GM18867 (cell line): ENCODE data around the gene GPATCH2.
A peak's percentile ranks its signal among the peaks of the same experiment; 100 is the strongest.
"Not testable (repeated sequence)": the region's sequence is repeated elsewhere in the genome, so short reads cannot be mapped to it uniquely, and the experiment has no call there.

Experiments used
- ATAC-seq: cut with Tn5 transposase; IDR thresholded peaks from one replicate; pipeline ENCODE4 v1.9.1; 2021; ENCODE audit warnings: mild to moderate bottlenecking, moderate library complexity; ENCODE audit not compliant: unreplicated experiment

The GPATCH2 gene

GRCh38 chr1:217584286-217584811, 46.5 kb downstream of the GPATCH2 start:
- ATAC-seq: not testable (repeated sequence)

GRCh38 chr1:217577336-217577735, 53.6 kb downstream of the GPATCH2 start:
- ATAC-seq: no peak

- no peak for ATAC-seq
Observed at GRCh38 chr1:217574265-217574949, 56.5 kb downstream of the GPATCH2 start.

- no peak for ATAC-seq
Observed at GRCh38 chr1:217569021-217569420, 61.9 kb downstream of the GPATCH2 start.

- no peak for ATAC-seq
Observed at GRCh38 chr1:217568200-217568599, 62.7 kb downstream of the GPATCH2 start.

GRCh38 chr1:217564833-217565232, 66.1 kb downstream of the GPATCH2 start:
- no peak for ATAC-seq

GRCh38 chr1:217564207-217564606, 66.7 kb downstream of the GPATCH2 start:
- no peak for ATAC-seq

- ATAC-seq: no peak
Observed at GRCh38 chr1:217563179-217563578, 67.7 kb downstream of the GPATCH2 start.

GRCh38 chr1:217562229-217562878, 68.5 kb downstream of the GPATCH2 start:
- no peak for ATAC-seq

GRCh38 chr1:217561446-217561845, 69.4 kb downstream of the GPATCH2 start:
- no peak for ATAC-seq

- ATAC-seq: no peak
Observed at GRCh38 chr1:217554849-217555248, 76.0 kb downstream of the GPATCH2 start.

GRCh38 chr1:217553949-217554509, 76.9 kb downstream of the GPATCH2 start:
- no peak for ATAC-seq

GRCh38 chr1:217552339-217552951, 78.4 kb downstream of the GPATCH2 start:
- ATAC-seq: no peak

GRCh38 chr1:217542837-217543236, 88.1 kb downstream of the GPATCH2 start:
- peak; percentile 99 for ATAC-seq

GRCh38 chr1:217542136-217542777, 88.6 kb downstream of the GPATCH2 start:
- ATAC-seq: peak; percentile 3

- ATAC-seq: no peak
Observed at GRCh38 chr1:217540321-217540720, 90.6 kb downstream of the GPATCH2 start.

GRCh38 chr1:217539510-217539909, 91.4 kb downstream of the GPATCH2 start:
- ATAC-seq: no peak

- ATAC-seq: no peak
Observed at GRCh38 chr1:217535601-217536377, 95.1 kb downstream of the GPATCH2 start.

GRCh38 chr1:217534566-217534965, 96.3 kb downstream of the GPATCH2 start:
- ATAC-seq: no peak

GRCh38 chr1:217528271-217528670, 102.6 kb downstream of the GPATCH2 start:
- no peak for ATAC-seq
